Femur (tissue), 1 donor: Measurements from ENCODE around the gene NDUFS2.
"Not testable (repeated sequence)": the region's sequence is repeated elsewhere in the genome, so short reads cannot be mapped to it uniquely, and the experiment has no call there.

Experiments
- DNase-seq: peaks from one replicate; pipeline ENCODE4 v3.0.0-alpha.2; 2017

NDUFS2 gene

DNA sequence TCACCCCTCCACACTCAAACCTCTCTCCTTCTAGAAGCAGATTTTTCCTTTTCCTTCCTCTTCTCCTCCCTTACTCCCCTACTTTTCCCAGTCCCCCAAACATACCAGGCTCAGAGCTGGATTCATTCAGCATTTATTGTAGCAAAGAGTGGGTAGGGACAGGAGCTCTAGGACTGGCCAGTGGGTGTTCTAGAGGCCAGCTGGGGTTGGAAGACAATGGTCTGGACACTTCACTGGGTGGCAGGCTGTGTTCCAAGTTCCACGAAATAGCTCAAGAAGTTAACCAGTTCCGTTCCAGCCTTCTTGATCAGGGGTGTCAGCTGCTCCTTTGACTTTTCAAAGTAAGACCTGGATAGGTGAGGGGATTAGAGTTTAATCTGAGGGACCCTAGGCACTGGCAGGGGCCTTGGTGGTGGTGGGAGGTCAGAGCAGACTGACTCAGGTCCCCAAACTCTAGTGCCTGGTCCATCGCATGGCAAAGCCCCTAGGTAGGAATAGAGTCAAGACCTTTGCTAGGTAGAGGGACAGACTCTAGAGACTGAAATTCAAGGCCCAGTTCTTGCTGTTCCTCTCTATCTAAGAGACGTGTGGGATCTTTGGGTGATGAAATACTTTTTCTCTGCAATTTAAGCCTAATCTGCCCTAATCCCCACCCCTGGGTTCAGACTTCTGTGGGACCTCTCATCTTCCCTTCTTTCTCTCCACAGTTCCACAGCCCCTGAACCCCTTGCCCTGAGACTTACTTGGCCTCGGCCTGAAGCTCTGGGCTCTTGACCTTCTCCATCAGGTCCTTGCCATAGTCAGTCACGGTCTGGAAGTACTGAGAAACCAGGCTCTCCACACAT lies 20.2 kb downstream of the NDUFS2 start:
- no peak for DNase-seq

DNA sequence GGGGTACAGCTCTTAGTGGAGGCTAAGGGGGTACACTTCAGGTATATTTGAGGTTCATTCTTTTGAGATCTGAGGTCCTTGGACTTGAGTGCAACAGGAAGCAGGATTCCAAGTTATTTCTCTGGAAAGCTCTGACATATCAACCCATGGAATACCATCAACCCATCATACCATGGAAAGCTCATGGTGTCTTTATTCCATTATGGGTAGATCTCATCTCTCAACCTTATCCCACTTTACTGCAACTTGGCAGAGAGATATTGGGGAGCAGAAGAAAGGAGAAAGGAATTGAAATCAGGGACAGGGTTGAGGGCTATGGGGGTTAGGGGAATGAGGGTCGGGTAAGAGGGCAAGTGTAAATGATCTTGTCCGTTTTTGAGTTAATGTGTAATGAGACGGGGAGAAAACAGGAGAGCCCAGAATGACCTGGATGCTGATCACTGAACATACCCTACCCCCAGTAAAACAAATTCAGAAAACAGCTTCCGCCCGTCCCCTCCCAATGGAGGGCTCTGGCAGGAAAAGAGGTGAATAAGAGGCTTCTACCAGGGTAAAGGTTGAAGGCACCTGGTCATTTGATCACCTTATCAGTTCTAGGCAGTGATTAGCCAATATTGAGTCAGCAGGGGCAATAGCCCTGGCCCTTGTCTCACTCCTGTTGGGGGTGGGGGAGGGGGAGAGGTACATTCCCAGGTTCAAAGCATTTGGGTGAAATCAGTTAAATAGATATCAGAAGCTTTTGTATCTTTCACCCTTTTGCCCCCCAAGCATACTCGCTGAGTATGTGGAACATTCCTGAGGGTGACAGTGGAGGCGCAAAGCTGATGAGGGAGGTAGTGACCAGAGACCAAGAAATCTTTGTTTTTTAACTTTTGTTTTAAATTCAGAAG lies 21.9 kb downstream of the NDUFS2 start:
- no peak for DNase-seq

DNA sequence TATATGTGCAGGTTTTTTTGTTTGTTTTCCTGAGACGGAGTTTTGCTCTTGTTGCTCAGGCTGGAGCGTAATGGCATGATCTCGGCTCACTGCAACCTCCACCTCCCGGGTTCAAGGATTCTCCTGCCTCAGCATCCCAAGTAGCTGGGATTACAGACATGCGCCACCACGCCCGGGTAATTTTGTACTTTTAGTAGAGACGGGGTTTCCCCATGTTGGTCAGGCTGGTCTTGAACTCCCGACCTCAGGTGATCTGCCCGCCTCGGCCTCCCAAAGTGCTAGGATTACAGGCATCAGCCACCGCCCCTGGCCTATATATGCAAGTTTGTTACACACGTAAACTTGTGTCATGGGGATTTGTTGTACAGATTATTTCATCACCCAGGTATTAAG lies 22.5 kb downstream of the NDUFS2 start:
- DNase-seq = not testable (repeated sequence)

DNA sequence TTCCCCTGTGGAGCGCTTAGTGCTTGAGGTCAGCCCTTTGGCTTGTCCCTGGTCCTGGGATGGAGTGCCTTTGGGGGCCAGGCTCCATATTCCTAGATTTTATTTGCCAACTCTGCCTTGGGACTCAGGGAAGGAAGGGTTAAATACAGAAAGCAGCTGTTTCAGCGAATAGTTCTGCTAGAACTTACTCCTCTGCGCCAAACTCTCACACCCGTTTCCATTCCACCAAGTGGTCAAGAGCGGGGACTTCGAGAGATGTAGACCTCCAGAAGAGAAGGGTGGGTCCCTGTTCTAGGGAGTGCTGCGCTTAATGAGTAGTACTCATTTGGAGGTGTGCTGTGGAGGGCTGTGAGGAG lies 23.0 kb downstream of the NDUFS2 start:
- DNase-seq = no peak

DNA sequence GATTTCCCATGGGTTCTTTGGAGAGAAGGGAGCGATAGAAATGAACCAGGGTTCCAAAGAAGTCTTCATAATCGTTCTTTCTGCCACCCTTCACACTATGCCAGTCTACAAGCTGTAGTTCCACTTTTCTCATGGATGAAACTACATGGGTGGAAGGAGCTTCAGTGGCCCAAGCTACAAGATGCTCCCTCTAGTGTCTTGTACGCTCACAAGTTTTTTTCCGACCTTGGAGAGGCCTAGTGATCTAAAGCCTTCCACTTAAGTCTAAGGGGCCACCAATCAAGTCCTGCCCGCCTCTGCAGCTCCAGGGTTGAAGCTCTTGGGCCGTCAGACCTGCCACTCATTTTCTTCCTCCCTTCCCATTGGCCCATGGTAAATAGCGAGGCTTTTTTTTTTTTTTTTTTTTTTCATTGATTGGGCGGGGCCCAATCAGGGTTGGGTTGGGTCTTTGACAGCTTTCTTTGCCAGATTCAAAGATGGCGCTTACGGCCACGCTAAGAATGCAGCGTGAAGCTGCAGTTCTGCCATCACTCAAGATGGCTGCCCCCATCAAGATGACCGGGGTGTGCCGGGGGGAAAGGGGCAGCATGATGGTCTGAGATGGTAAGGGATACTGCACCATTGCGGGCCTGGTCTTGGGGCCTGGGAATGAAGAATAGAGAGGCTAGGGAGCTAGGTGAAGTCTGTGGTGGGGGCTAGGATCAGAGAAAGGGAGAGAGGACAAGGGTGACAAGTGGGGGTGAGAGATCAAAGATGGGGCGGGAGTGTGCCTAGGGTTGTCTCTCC lies 23.6 kb downstream of the NDUFS2 start, which contains the start of gene TOMM40L:
Gene TOMM40L (plus strand): TSS at position 527 of the 786 bp plus-strand sequence. CDS start 430 bp downstream, outside the sequence.
- DNase-seq = peak; percentile 93

GRCh38 chr1:161226320-161226711 lies 24.1 kb downstream of the NDUFS2 start:
- DNase-seq = no peak

DNA sequence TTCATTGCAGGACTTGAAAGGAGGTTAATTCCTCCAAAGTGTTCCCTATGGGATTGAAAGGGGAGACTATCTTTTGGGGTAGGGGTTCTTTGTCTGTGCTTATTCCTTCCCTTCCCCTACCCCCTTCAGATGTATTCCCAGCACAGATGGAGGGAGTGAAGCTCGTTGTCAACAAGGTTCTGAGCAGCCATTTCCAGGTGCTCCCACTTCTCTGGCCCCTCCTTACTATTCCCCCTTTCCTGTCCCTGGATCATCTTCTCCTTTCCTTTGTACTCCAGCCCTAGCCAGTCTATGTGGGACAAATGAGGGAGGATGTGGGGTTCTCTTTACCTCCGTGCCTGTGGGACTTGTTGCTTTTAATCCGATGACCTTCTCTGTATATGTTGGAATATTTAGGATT lies 24.6 kb downstream of the NDUFS2 start:
- DNase-seq = no peak

DNA sequence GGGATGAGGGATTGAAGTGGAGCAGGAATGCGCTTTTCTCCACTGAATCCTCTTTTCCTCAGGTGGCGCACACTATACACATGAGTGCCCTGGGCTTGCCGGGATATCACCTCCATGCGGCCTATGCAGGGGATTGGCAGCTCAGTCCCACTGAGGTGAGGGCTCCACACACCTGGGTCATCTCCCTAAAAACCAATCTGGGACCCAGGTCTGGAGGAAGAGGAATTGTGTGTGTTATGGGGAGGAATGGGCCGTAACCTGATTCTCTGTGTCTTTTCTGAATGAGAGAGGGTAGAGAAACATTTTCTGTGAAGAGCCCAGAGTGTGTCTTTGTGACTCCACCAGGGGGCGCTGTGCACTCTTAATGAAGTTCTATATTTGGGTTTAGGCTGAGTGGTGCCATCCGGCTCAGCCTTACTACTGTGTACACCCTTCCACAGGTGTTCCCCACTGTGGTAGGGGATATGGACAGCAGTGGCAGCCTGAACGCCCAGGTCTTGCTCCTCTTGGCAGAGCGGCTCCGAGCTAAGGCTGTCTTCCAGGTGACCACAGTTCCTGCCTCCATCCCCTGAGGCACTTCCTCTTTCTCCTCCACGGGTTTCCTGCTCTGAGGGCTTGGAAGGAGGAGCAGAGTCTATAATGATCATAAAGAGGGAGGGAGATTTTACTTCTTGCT lies 25.2 kb downstream of the NDUFS2 start:
- peak; percentile 84 for DNase-seq

DNA sequence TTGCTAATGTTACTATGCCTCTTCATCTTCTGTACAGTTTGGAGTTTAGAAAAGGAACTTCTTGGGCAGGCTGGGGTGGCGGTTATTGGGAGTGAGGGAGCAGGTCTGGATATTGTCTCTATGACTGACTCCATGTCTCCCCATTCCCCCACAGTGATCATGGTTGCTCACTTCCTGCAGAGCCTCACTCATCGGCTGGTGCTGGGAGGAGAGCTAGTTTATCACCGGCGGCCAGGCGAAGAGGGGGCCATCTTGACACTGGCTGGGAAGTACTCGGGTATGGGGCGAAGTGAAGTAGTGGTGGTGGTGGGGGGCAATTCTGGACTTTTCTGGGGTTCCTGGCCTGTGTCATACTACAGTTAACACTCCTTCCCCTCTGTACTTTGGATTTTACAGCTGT lies 25.9 kb downstream of the NDUFS2 start:
- no peak for DNase-seq

DNA sequence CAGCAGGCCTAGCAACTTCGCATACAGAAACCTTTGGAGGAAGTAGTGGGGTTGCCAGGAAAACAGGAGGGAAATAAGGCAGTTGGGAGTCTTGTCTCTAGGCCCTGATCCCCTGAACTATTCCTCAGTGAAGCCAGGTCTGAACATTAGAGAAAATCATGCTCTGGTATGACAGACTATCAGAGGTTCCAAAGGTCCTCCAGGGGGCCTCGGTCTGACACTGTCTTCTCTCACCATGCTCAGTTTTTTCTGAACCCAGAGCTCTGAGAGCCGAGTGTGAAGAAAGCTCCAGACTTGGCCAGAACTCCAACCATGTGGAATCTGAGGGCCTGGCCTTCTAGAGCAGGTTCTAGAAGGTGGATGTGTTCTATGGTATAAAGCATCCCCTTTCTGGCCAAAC lies 27.7 kb downstream of the NDUFS2 start:
- no peak for DNase-seq

DNA sequence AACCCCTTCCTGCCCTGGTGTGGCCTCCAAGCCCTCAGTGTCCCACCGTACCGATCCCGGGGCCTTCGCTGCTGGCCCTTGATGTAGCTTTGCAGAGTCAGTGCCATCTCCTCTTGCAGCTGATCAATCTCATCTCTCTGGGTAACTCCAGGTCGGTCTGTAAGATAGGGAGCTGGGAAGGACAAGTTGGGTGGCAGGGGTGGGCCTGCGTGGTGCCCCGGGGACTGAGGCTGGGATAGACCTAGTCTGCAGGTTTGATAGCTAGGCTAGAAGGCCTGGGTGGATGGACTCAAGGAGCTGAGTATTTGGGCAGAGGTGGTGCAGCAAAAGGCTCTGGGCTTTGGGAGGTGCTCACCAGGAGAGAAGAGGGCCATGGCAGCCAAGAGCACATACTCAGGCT lies 28.6 kb downstream of the NDUFS2 start:
- no peak for DNase-seq

DNA sequence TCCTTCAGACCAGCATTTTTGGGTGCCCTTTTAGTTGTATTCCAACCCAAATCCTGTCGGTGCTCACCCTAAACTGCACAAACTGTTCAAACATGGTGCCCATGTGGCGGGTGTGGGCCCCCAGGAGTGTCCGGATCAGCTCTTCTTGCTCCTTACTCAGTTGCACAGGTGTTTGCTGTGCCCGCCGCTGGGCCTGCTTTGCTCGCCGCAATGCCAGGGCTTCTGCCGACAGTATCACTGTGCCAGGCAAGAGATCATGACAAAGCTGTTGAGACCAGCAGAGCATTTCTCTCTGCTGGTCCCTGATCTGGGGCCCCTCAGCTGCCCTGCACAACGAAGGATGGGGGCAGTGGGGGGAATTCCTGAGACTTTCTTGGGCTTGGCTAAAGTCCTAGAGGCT lies 30.9 kb downstream of the NDUFS2 start:
- no peak for DNase-seq

DNA sequence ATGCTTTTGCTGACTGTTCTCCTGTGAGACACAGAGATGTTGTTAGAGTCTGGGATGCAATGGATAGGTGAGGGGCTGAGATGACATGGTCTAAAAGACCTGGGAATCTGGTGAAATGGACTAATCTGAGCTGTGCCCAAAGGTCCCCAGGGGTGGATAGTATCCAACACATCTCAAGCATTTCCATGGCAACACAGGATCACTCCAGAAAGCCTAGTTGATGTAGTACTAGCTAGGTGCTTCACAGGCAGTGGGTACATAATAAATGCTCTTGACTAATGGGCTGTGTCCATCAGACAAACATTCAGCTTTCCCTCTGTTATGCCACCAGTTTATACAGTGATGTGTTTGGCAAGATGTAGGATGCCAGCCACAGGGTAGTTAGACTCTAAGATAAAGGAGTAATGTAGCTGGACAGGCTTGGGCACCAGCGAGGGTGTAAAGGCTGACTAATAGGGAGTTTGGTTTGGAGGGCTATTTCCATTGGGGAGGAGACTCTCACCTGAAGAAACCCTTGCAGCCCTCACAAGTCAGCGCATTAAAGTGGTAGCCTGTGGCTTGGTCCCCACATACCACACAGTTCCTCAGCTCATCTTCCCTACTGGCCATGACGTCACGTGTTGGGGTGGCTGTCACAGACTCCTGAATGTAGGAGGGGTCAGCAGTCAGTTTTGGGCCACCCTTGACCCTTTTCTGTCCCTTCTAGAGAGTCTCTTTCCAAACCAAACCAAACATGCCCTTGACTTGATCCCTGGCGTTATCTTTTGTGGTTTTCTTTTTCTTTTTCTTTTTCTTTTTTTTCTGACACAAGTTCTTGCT lies 34.0 kb downstream of the NDUFS2 start:
- no peak for DNase-seq

- no peak for DNase-seq
Observed at GRCh38 chr1:161238039-161238473, 35.9 kb downstream of the NDUFS2 start, which contains the start of gene NR1I3. TSS of gene NR1I3 (minus strand) at chr1:161238203. CDS start at chr1:161236565, 1,638 bp downstream.

DNA sequence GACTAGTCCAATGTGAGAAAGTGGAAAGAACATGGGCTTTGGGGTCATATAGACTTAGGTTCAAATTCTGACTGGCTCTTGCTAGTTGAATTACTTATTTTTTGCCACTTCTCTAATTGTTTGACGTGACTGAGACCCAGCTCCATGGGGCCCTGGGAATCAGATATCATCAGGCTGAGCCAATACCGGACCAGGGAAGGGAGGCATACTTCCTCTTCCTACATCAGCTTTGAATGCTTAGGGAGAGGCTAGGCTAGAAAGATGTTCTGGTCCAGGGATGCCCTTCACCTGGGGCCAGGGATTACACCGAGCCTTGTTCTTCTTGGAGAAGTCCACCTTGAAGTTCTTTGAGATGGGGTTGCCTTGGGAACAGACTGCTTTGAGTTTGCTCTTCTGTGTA lies 39.5 kb downstream of the NDUFS2 start:
- no peak for DNase-seq

DNA sequence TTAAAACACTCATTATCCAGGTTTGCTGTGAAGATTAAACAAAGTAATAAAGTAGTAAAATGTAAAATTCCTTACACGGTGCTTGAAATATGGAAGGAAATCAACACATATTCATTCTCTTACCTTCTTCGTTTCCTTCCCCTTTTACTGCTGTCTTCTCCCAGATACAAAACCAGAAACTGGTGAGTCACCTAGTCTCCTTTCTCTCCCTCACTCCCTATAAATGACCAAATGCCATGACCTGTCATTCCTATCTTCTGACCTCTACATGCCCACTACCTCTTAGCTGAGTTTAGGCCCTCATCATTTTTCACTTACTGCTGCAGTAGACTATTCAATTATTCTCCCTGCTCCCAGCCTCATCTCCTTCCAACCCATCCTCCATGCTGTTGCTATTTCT lies 40.1 kb downstream of the NDUFS2 start:
- no peak for DNase-seq

GRCh38 chr1:161244888-161245287 lies 42.7 kb downstream of the NDUFS2 start:
- DNase-seq = no peak

GRCh38 chr1:161250100-161250499 lies 47.9 kb downstream of the NDUFS2 start:
- DNase-seq = not testable (repeated sequence)

- DNase-seq = no peak
Observed at GRCh38 chr1:161250829-161251228, 48.7 kb downstream of the NDUFS2 start.

DNA sequence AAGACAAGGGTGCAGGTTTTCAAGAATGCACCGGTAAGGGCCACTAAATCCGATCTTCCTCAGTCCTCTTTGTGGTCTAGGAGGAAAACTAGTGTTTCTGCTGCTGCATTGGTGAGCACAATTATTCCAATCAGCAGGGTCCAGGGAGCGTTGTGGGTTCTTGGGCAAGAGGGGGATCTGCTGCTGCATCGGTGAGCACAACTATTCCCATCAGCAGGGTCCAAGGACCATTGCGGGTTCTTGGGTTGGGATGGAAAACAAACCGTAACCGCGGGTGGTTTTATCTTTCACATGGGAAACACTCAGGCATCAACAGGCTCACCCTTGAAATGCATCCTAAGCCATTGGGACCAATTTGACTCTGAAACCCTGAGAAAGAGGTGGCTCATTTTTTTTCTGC lies 49.4 kb downstream of the NDUFS2 start:
- DNase-seq = no peak

DNA sequence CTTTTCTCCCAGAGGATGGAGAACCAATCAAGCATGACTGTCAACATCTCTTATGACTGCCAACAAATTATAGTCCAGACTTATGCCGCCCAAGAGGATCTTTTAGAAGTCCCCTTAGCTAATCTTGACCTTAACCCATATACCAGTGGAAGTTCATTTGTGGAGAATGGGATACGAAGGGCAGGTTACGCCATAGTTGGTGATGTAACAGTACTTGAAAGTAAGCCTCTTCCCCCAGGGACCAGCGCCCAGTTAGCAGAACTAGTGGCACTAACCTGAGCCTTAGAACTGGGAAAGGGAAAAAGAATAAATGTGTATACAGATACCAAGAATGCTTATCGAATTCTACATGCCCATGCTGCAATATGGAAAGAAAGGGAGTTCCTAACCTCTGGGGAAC lies 53.1 kb downstream of the NDUFS2 start:
- not testable (repeated sequence) for DNase-seq
